ENCODE measurements around the gene KCNH6.

- TF ChIP-seq, protein P1, sequence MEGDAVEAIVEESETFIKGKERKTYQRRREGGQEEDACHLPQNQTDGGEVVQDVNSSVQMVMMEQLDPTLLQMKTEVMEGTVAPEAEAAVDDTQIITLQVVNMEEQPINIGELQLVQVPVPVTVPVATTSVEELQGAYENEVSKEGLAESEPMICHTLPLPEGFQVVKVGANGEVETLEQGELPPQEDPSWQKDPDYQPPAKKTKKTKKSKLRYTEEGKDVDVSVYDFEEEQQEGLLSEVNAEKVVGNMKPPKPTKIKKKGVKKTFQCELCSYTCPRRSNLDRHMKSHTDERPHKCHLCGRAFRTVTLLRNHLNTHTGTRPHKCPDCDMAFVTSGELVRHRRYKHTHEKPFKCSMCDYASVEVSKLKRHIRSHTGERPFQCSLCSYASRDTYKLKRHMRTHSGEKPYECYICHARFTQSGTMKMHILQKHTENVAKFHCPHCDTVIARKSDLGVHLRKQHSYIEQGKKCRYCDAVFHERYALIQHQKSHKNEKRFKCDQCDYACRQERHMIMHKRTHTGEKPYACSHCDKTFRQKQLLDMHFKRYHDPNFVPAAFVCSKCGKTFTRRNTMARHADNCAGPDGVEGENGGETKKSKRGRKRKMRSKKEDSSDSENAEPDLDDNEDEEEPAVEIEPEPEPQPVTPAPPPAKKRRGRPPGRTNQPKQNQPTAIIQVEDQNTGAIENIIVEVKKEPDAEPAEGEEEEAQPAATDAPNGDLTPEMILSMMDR (IDR thresholded peaks at IDR 0.05), result no peak
- no peak for TF ChIP-seq EP300 (IDR thresholded peaks at IDR 0.05)
Observed at GRCh38 chr17:63537991-63538692, 15.0 kb downstream of the KCNH6 start.
